HG02870 (cell line): Measurements from ENCODE around the gene KCTD5.

Experiments
- ATAC-seq: cut with Tn5 transposase; IDR thresholded peaks from one replicate; pipeline ENCODE4 v1.9.1; 2021; ENCODE audit warnings: mild to moderate bottlenecking, moderate library complexity; ENCODE audit not compliant: unreplicated experiment

KCTD5 gene

GRCh38 chr16:2748757-2749455, 66.6 kb downstream of the KCTD5 start:
- ATAC-seq = no peak

- ATAC-seq = no peak
Observed at GRCh38 chr16:2749476-2749875, 67.2 kb downstream of the KCTD5 start.

GRCh38 chr16:2749936-2750335, 67.6 kb downstream of the KCTD5 start:
- ATAC-seq = no peak

- ATAC-seq = peak; percentile 29
Observed at GRCh38 chr16:2751577-2752034, 69.3 kb downstream of the KCTD5 start.

GRCh38 chr16:2752035-2752849, 69.9 kb downstream of the KCTD5 start, which contains the start of gene SRRM2:
SRRM2 (plus strand) TSS chr16:2752638; CDS start chr16:2756365, 3,727 bp downstream.
- peak; percentile 77 for ATAC-seq

- ATAC-seq = peak; percentile 22
Observed at GRCh38 chr16:2752850-2753732, 70.8 kb downstream of the KCTD5 start.

- no peak for ATAC-seq
Observed at GRCh38 chr16:2753733-2754020, 71.4 kb downstream of the KCTD5 start.

GRCh38 chr16:2755158-2755557, 72.8 kb downstream of the KCTD5 start:
- ATAC-seq = no peak

- ATAC-seq = no peak
Observed at GRCh38 chr16:2756288-2757015, 74.1 kb downstream of the KCTD5 start.

GRCh38 chr16:2757344-2757743, 75.0 kb downstream of the KCTD5 start:
- ATAC-seq = no peak
